ENCODE data around the gene KCTD19.
A peak's percentile ranks its signal among the peaks of the same experiment; 100 is the strongest.
"Not testable (repeated sequence)": the region's sequence is repeated elsewhere in the genome, so short reads cannot be mapped to it uniquely, and the experiment has no call there.

KCTD19 gene

DNA sequence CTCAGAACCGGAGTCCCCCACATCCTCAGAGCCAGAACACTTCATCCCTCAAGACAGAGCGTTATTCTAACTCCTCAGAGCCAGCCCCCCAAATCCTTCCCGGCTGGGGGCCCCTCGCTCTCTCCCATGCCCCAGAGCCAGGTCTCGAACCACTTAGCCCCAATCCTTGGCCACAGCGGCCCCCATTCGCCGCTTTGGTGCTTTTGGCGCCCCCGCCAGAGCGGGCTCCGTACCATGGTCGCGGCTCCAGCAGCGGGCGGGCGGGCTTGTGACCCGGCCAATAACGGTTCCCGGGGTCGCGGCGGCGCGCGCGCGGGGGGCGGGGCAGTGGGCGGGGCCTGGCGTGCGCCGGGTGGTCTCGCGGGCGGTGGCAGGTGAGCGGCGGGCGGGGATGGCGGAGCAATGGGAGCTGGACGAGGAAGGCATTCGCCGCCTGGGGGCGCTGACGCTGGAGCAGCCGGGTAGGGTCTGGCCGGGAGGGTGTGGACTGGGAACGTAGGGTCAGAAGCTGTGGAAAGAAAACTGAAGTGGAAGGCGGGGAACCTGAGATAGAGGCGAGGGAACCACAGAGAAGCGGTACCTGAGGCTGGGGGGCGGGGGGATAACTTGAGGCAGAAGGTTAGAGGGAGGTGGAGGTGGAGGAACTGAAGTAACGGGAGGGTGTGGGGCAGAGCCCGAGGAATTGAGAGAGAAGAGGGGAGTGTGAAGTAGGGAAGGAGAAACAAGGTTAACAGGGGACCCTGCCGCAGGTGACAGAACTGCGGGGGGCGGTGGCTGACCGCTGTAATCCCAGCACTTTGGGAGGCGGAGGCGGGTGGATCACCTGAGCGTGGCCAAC lies at the start of gene KCTD19, which contains the start of gene LRRC36:
Gene KCTD19 (minus strand): TSS at position 270 of the 838 bp plus-strand sequence. CDS start 34 bp downstream, at position 236.
Gene LRRC36 (plus strand): TSS at position 344 of the 838 bp plus-strand sequence. CDS start 48 bp downstream, at position 392.
- DNase-seq, result peak in 41 of 56 donors; percentile 3 to 84 (median 24)

DNA sequence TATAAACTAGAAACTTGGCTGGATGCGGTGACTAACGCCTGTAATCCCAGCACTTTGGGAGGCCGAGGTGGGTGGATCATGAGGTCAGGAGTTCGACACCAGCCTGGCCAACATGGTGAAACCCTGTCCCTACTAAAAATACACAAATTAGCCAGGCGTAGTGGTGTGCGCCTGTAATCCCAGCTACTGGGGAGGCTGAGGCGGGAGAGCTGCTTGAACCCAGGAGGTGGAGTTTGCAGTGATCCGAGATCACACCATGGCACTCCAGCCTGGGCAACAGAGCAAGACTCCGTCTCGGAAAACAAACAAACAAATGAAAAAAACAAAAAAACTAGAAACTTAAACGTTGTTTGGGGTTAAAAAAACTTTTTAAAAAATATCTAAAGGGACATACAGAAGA lies 49.5 kb upstream of the KCTD19 start:
- not testable (repeated sequence) for DNase-seq

DNA sequence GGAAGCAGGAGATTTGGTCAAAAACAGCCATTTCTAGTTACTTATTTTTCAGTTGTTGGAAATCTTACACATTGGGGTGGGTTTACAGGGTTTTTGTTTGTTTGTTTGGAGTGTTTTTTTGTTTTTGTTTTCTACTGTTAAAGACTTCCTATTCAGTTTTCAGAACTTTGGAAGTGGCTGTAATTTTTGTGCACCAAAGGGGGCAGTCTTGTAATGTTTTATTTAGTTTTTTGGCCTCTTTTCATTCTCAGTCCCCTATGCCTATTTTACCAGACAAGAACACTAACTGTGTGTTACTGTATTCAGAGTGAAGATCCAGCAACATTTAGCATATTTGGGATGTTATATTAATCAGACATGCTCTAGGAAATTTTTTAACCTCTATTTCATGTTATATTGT lies 46.1 kb upstream of the KCTD19 start:
- peak in 1 of 56 donors; percentile 8 for DNase-seq

DNA sequence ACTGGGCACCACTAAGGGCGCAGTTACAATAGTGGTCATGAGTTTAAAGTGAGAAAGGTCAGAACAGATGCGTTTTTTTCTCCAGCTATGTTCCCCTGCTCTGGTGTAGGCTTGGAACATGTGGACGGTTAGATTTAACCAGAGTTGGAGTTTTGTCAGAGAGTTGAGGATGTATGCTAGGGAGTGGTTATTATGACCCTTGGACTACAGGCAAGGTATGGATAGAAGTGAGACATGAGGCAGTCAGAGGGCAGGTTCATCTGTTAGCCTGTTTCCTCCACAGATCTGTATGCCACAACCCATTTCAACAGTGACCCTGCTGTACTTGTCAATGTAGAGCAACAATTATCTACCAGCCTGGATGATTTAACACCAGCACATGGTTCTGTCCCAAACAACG lies 44.1 kb upstream of the KCTD19 start:
- DNase-seq, result no peak

DNA sequence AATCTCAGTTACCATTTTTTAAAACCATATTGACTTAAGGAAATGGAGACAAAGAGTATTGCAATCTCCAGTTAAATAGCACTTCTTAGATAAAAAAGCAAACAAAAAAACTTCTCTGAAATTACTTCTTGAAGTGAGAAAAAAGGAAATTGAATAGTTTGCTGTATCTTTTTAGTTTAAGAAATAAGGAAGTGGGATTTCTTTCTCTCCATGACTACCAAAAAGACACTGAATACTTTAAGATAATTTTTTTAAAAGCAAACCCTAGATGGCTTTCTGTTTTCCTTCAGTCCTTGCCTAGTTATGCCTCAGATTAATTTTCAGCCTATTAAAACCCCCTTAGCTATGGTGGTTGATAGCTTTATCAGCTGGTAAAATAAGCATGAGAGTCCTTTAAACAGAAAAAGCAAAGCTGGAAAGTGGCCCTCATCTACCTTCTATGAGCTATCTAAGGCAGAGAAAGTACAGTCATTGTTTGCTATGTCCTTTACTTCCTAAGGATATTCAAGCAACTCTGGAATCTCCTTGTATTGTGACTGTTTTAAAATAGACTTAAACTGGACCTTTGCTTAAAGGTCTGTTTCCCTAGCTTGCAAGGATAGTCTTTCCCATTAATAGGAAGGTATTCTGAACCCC lies 38.2 kb upstream of the KCTD19 start:
- DNase-seq, result no peak

DNA sequence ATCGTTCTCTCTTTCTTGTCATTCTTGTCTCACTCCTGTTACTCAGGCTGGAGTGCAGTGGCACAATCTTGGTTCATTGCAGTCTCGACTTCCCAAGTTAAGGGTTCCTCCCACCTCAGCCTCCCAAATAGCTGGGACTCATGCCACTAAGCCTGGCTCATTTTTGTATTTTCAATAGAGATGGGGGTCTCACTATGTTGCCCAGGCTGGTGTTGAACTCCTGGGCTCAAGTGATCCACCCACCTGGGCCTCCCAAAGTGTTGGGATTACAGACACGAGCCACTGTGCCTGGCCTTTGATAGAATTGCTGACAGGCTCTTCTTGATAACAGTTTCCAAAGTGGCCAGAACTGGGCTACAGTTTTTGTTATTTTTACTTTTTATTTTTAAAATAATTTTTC lies 34.5 kb upstream of the KCTD19 start:
- DNase-seq, result no peak

DNA sequence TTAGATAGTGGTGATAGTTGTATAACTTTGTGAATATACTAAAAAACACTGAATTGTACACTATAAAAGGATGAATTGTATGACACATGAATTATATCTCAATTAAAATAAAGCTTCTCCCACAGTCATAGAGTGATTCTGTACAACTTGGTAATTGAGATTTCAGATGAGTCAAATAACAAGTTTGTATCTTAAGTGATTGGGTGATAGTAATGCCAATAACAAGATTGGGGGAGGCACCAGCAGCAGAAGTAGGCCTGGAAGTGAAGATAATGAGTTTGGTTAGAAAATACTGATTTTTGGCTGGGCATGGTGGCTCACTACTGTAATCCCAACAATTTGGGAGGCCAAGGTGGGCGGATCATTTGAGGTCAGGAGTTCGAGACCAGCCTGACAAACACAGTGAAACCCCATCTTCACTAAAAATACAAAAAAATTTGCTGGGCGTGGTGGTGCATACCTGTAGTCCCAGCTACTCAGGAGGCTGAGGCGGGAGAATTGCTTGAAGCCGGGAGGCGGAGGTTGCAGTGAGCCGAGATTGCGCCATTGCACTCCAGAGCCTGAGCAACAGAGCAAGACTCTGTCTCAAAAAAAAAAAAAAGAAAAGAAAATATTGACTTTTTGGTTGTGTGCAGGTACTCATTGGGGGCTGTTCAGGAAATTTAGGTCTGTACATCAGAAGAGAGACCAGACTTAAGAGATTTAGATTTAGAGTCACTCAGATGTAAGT lies 33.2 kb upstream of the KCTD19 start:
- not testable (repeated sequence) for DNase-seq

DNA sequence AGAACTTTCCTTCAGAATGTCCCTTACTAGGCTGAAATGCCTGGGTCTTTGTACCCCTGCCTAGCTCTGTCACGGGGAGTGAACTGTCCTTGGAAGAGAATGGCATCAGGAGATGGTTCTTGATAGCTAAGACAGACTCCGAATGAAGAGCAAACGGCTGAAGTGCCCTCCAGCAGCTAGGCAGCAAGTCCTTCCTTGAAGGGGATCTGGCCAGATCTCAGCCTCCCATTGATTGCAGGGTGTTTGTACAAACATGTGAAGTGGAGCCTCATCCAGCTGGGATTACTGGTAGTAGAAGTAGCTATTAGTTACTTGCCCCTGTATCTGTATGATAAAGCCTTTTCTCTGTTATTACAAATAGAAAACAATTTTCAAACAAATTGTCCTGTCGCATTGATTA lies 31.0 kb upstream of the KCTD19 start:
- no peak for DNase-seq

DNA sequence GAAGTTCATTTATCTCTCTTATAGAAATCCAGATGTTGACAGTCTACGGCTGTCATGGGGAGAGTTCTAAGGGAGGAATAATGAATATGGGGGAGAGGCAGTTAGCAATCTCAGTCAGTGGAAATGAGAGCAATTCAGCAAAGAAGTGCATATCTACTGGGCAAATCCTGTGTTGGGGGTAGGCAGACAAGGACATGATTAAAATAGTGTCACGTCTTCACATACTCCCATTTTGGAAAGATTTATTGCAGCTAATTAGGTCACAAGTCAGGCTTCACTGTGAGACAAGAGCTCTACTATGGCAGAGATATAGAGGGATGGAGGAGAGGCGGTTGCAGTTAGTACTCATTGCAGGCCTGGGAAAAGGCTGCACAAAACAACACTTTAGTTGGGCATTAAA lies 29.9 kb upstream of the KCTD19 start:
- DNase-seq, result no peak

DNA sequence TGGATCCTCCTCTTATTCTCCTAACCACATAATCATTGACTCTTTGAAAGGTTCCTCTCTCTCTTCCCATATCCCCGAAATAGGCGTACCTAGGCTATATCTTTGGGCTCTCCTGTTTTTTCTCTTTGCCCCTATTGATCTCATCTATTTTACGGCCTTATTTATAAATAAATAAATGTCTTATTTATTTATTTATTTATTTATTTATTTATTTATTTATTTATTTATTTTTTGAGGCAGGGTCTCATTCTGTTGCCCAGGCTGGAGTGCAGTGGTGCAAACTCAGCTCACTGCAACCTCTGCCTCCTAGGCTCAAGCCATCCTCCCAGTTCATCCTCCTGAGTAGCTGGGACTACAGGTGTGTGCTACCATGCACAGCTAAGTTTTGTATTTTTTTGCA lies 25.9 kb upstream of the KCTD19 start:
- not testable (repeated sequence) for DNase-seq

DNA sequence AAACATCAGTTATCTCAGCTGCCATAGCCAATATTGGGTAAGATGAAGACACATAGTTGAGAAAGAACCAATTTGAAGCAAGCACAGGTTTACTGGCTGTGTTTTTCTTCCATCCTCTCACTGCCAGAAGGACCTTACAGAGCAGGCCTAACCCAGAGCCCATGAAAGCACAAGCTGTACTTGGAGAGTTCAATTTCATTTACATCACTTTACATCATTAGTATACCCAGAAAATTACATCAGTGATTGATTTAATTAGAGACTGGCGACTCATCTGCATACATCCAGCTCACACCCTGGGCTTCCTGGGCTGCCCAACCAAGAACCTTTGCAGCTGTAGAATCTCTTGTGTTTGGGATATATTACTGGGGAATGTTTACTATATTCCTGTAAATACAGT lies 23.8 kb upstream of the KCTD19 start:
- no peak for DNase-seq

DNA sequence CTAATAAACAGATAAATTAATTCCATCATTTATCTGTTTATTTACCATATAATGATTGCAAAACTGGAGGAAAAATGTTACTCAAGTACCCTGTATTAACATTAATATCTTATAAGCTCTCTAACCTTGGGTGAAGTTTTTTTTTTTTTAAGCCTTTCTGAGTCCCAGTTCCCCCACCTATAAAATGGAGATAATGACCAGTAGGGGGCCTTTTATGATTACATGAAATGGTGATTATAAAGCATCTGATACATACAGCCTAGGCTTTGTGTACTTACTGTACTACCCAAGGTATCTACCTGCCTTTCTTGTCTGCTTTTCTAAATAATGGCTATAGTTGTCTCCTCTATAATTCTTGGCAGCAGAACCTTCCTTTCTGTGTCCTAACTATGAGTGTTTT lies 22.6 kb upstream of the KCTD19 start:
- DNase-seq, result no peak

DNA sequence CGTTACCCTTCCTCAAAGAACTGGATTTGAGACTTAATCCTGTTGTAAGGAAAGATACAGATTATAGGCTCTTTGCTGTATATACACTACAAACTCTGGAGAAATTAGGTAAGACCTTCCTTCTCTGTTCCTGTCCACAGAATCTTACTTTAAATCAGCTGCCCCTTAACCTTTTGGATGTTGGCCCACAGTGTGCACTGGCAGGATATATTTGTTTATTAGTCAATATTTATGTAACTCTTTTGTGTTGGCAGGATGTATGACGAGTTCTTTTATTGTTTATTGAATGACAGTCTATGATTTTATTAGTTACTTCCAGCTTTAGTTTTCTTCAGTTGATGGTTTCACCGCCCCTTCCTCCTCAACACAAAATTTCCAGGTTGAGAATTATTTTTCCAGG lies 19.8 kb upstream of the KCTD19 start:
- no peak for DNase-seq

DNA sequence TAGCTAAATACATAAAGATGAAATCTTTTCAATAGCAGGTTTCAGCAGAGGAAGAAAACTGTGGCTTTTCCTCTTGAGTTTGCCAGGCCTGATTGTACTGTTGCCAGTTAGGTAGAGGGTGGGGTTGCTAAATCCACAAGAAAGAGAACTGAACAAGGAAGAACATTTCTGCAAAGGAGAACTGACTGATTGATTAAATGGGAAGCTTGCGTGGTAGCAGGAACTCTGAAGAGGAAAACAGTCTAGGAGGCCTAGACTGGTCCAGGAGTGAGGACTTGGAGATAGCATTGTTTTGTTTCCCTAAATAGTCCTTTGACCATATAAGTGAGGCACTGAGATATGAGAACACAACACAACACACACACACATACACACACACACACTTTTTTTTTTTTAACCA lies 18.9 kb upstream of the KCTD19 start:
- DNase-seq, result no peak

DNA sequence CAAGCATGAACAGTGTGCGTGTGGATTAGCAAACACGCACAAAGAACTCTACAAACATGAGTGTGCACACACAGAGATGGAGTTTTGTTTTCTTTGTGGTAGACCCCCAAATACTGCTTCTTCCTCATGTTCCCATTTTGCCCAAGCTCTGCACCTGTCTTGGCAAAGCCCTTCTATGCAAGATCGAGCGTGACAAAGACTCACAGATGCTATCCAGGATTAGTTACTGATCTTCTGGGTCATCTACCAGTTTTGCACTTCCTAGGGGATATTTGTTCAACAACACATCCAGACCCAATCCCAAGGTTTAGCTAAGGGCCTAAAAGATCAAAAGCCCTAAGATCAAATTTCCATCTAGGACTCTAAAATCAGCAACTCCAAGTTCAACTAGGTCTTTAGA lies 16.1 kb upstream of the KCTD19 start:
- DNase-seq, result no peak

DNA sequence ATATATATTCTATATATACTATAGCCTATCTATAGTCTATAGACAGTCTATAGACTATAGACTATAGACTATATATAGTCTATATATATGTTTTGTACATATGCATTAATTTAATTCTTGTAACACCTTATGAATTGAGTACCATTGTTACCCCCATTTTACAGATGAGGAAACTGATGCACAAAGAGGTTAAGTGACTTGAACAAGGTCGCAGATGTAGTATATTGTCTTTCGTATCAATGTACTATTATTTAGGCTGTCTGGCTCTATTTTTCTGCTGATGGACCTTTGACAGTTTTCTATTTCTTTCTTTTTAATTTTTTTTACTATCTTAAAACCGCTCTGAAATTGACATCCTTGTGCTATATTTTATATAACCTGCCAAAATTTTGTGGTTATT lies 14.7 kb upstream of the KCTD19 start:
- no peak for DNase-seq

DNA sequence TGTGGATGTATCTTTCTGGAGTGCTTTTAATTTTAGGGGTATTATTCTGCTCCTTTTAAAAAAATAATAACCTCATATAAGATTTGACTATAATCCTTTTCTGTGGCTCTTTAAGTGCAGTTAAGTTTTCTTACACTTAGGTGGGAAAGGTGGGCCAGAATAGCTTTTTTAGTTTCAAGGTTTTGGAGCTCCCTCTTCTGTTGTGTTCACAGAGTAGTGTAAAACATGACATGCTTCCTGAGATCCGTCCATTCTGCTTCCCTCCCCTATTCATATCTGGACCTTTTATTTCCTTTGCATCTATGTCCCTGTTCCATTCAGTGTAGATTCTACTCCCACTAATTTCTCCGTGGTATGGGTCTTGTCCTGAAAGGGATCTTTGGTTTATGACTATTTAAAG lies 12.9 kb upstream of the KCTD19 start:
- no peak for DNase-seq

DNA sequence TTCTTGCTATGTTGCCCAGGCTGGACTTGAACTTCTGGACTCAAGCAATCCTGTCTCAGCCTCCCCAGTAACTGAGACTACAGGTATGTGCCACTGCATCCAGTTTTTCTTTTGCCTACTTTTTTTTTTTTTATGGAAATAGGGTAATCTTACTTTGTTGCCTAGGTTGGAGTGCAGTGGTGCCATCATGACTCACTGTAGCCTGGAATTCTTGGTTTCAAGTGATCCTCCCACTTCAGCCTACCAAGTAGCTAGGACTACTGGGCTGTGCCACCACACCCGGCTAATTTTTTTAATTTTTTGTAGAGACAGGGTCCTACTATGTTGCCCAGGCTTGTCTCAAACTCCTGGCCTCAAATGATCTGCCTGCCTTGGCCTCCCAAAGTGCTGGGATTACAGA lies 10.1 kb upstream of the KCTD19 start:
- DNase-seq, result no peak

DNA sequence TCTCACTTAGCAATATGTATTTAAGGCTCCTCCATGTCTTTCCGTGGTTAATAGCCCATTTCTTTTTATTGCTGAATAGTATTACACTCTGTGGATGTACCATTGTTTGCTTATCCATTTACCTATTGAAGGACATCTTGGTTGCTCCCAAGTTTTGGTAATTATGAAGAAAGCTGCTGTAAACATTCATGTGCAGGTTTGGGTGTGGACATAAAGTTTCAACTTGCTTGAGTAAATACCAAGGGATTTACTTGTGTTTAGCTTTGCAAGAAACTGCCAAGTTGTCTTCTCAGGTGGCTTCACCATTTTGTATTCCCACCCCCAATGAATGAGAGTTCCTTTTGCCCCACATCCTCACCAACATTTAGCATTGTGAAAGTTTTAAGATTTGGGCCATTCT lies 9.6 kb upstream of the KCTD19 start:
- no peak for DNase-seq

DNA sequence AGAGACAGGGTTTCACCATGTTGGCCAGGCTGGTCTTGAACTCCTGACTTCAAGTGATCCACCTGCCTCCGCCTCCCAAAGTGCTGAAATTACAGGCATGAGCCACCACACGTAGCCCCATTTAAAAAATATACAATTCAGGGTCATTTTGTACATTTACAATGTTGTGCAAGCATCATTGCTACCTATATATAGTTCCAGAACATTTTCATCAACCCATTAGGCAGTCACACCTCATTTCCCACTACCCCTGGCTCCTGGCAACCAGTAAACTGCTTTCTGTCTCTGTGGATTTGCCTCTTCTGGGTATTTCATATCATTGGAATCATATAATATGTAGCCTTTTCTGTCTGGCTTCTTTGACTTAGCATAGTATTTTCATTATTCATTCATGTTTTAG lies 6.8 kb upstream of the KCTD19 start:
- DNase-seq, result no peak

DNA sequence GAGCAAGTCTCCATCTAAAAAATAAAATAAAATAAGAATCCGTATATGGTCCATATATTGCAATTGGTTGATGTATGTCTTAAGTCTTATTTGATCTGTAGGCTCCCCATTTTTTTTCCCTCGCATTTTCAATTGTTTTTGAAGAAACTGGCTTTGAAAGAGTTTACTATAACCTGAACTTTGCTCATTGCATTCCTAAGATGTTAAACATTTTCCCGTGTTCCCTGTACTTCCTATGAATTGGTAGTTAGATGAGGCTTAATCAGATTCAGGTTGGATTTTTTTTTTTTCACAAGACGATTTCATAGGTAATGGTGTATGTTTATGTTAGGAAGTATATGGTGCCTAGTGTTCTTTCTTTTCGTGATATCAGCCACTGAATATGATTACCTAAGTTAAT lies 3.4 kb upstream of the KCTD19 start:
- DNase-seq, result no peak

DNA sequence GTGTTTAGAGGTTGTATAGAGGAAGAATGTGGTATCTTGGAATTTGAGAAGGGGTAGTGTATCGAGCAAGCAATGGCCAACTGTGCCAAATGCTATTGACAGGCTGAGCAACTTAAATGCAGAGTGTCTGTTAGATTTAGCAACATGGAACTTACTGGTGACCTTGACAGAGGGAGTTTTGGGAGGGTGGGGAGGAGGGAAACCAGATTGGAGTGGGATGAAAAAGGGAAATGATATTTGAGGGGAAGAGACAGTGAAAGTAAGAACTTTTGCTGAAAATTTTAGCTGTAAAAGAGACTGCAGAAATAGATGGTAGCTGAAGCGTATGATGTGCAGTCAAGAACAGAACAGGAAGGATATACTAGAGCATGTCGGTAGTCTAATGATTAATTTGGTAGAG lies 1.2 kb upstream of the KCTD19 start:
- no peak for DNase-seq
